ENCODE measurements around the gene FKBP8.

DNA sequence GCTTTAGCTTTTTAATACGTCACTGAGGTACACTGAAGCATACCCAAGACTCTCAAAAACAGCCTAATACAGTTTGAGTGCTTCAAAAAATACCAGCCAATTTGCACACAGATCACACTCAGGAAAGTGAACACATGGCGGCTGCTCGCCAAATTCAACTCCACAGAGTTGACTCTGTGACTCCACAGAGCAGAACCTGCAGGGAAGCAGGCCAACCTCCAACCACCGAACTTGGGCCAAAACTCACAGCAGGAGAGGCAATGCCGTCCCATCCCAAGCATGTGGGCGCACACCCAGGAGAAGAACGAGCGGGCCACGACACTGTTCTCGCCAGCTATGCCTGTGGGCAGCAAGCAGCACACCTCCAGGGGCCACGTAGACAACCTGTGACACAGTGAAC is 42.6 kb downstream of the FKBP8 start:
- TF ChIP-seq CTCF (IDR thresholded peaks at IDR 0.05) (no peak), POLR2A (IDR thresholded peaks at IDR 0.05) (no peak)

Measured in adrenal gland (tissue), 5 donors.